K562 (cell line): ENCODE results near the gene MAP3K2. TPM values are rescaled to one million over a fixed set of nuclear protein-coding genes. Genes with fewer than 3 reads are reported as not detected.

Experiments
- EGR1 ChIP-seq: fragments of 450-650 bp; conservative IDR thresholded peaks from 2 replicates; pipeline ENCODE4 v1.6.1; 2017; ENCODE audit warnings: mild to moderate bottlenecking
- EP400 ChIP-seq: fragments of 450-650 bp; IDR thresholded peaks from 2 replicates; pipeline ENCODE4 v1.6.1; 2017; ENCODE audit warnings: antibody characterized with exemption, mild to moderate bottlenecking, moderate library complexity
- HCFC1 ChIP-seq: IDR thresholded peaks from 2 replicates; pipeline ENCODE4 v1.6.1; 2012; ENCODE audit warnings: low read depth, low read length, improper control_type of control experiment
- HMGN3 ChIP-seq: IDR thresholded peaks from 2 replicates; pipeline ENCODE4 v1.6.1; 2011; ENCODE audit warnings: borderline replicate concordance, low read depth, mild to moderate bottlenecking, mixed read lengths, low read length; ENCODE audit not compliant: insufficient read length; ENCODE audit errors: extremely low read depth
- NFE2 ChIP-seq: IDR thresholded peaks from 2 replicates; pipeline ENCODE4 v1.6.1; 2014; ENCODE audit warnings: antibody characterized with exemption, low read depth
- PATZ1 ChIP-seq: fragments of 250-450 bp; sonication (Bioruptor Pico); IDR thresholded peaks from 2 replicates; pipeline ENCODE4 v1.5.0; 2020; ENCODE audit warnings: mild to moderate bottlenecking, borderline replicate concordance
- RBM34 ChIP-seq: fragments of 200-400 bp; formaldehyde crosslinking; IDR thresholded peaks from 2 replicates; pipeline ENCODE4 v1.6.1; 2018; ENCODE audit warnings: low read length, borderline replicate concordance; ENCODE audit not compliant: insufficient read depth
- RFX1 ChIP-seq: fragments of 450-650 bp; IDR thresholded peaks from 2 replicates; pipeline ENCODE4 v1.6.1; 2016; ENCODE audit warnings: mild to moderate bottlenecking, moderate library complexity
- USF1 ChIP-seq: sonication (generic); formaldehyde crosslinking; IDR thresholded peaks from 2 replicates; pipeline ENCODE4 v1.9.0; 2022; ENCODE audit warnings: mild to moderate bottlenecking, missing genetic modification reagents
- ZBTB33 ChIP-seq: sonication (generic); formaldehyde crosslinking; IDR thresholded peaks from 2 replicates; pipeline ENCODE4 v1.8.1; 2023; ENCODE audit warnings: mild to moderate bottlenecking, missing genetic modification reagents
- ZNF24 ChIP-seq: fragments of 450-650 bp; IDR thresholded peaks from 2 replicates; pipeline ENCODE4 v1.6.1; 2016
- ZNF354B ChIP-seq: fragments of 250-450 bp; sonication (Bioruptor Pico); IDR thresholded peaks from 2 replicates; pipeline ENCODE4 v1.4.0; 2020
- polyA plus RNA-seq, 8 experiments: library from polyadenylated mRNA; depleted of rRNA in 4 of 8; stranded (reverse) in 5 of 8; unstranded in 3 of 8; fragments of >200 nt; fragmentation: Nextera tagmentation in 2 of 8; fragmentation: Illumina TruSeq in 1 of 8; extraction: Ambion mirVana in 2 of 8; extraction: Trizol in 1 of 8; gene quantifications; 2 replicates each; pipeline versions ENCODE4 v1.2.1 to v1.2.3, GENCODE V29; 2011 to 2014; ENCODE audit warnings: inconsistent platforms in 1 of 8, missing spikeins in 1 of 8
- total RNA-seq, 7 experiments: library from RNA; depleted of rRNA in 6 of 7; stranded (reverse); fragments of >200 nt in 6 of 7; fragmentation: Illumina TruSeq in 2 of 7; extraction: Trizol in 2 of 7; gene quantifications; 2 replicates each; pipeline versions ENCODE4 v1.2.1 to v1.2.3, GENCODE V29; 2011 to 2021; ENCODE audit warnings: low replicate concordance in 1 of 7
- TF ChIP-seq, protein P1 (sequence below): sonication (generic); formaldehyde crosslinking; IDR thresholded peaks from 2 replicates; pipeline ENCODE4 v1.8.1; 2023; ENCODE audit warnings: missing genetic modification reagents, mild to moderate bottlenecking, borderline replicate concordance
- TF ChIP-seq, protein P2 (sequence below): fragments of 450-650 bp; IDR thresholded peaks from 2 replicates; pipeline ENCODE4 v1.6.1; 2016; ENCODE audit warnings: low read depth, mild to moderate bottlenecking, moderate library complexity
- TF ChIP-seq, protein P3 (sequence below): sonication (generic); formaldehyde crosslinking; IDR thresholded peaks from 2 replicates; pipeline ENCODE4 v1.8.0; 2022; ENCODE audit warnings: mild to moderate bottlenecking, missing genetic modification reagents

The MAP3K2 gene
- total and polyA plus RNA-seq, 9 of the 15 experiments (the other 6 are each of a cell fraction or from before 2014, with no cell fraction given), result 1.2 to 14.2 (median 5.7) TPM

DNA sequence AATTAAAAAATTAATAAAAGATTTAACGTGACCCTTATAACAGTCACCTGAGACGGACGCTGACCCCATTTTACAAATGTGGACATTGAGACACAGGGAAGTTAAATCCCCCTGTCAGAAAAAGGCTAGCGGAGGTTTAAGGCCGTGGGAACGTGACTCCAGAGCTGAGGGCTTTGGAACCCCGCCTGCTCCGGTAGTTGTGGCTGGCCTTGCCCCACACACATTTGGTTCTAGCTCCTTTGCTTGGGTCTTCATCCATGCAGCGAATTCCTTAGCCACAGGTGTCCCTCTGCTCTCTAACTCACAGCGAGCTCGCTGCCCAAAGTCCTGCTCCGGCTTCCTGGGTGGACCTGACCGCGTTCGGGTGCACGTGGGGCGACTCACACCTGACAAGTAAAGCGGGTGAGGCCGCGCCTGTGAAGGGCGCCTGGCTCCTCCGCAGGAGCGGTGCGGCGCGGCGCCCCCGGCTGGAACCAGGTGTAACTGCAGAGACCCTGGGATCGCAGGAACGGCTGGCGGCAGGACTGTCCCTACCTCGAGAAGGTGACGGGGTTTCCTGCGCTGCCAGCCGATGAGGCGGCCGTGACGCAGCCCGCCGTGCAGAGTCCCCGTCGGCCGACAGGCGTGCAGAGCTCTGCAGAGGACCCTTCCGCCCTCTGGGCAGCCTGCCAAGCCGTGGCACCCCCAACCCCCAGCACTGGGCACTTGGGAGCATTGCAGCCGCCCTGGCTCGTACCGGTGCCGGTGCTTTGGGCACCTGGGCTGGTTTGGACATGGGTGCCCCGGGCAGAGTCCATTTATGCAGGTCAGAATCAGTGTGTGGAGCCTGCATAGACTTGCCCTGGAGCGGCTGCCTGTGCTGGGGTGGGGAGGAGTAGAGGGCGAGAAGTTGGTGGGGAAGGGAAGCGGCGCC lies 28.1 kb upstream of the MAP3K2 start (continued):
- TF ChIP-seq, protein P1, sequence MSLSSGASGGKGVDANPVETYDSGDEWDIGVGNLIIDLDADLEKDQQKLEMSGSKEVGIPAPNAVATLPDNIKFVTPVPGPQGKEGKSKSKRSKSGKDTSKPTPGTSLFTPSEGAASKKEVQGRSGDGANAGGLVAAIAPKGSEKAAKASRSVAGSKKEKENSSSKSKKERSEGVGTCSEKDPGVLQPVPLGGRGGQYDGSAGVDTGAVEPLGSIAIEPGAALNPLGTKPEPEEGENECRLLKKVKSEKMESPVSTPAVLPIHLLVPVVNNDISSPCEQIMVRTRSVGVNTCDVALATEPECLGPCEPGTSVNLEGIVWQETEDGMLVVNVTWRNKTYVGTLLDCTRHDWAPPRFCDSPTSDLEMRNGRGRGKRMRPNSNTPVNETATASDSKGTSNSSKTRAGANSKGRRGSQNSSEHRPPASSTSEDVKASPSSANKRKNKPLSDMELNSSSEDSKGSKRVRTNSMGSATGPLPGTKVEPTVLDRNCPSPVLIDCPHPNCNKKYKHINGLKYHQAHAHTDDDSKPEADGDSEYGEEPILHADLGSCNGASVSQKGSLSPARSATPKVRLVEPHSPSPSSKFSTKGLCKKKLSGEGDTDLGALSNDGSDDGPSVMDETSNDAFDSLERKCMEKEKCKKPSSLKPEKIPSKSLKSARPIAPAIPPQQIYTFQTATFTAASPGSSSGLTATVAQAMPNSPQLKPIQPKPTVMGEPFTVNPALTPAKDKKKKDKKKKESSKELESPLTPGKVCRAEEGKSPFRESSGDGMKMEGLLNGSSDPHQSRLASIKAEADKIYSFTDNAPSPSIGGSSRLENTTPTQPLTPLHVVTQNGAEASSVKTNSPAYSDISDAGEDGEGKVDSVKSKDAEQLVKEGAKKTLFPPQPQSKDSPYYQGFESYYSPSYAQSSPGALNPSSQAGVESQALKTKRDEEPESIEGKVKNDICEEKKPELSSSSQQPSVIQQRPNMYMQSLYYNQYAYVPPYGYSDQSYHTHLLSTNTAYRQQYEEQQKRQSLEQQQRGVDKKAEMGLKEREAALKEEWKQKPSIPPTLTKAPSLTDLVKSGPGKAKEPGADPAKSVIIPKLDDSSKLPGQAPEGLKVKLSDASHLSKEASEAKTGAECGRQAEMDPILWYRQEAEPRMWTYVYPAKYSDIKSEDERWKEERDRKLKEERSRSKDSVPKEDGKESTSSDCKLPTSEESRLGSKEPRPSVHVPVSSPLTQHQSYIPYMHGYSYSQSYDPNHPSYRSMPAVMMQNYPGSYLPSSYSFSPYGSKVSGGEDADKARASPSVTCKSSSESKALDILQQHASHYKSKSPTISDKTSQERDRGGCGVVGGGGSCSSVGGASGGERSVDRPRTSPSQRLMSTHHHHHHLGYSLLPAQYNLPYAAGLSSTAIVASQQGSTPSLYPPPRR (CRISPR knock-in tag), result no peak
- no peak for TF ChIP-seq EGR1
- TF ChIP-seq RFX1, result no peak
- no peak for TF ChIP-seq ZNF354B (CRISPR knock-in tag)
- TF ChIP-seq EP400, result peak; percentile 18; the same call in 1 of the 2 replicates
- TF ChIP-seq, protein P2, sequence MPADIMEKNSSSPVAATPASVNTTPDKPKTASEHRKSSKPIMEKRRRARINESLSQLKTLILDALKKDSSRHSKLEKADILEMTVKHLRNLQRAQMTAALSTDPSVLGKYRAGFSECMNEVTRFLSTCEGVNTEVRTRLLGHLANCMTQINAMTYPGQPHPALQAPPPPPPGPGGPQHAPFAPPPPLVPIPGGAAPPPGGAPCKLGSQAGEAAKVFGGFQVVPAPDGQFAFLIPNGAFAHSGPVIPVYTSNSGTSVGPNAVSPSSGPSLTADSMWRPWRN, result no peak
- TF ChIP-seq ZBTB33 (CRISPR knock-in tag), result peak; percentile 96
- peak; percentile 83 for TF ChIP-seq USF1 (CRISPR knock-in tag)
- peak; percentile 65 for TF ChIP-seq HMGN3
- TF ChIP-seq, protein P3, sequence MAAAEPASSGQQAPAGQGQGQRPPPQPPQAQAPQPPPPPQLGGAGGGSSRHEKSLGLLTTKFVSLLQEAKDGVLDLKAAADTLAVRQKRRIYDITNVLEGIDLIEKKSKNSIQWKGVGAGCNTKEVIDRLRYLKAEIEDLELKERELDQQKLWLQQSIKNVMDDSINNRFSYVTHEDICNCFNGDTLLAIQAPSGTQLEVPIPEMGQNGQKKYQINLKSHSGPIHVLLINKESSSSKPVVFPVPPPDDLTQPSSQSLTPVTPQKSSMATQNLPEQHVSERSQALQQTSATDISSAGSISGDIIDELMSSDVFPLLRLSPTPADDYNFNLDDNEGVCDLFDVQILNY, result no peak
- no peak for TF ChIP-seq PATZ1 (CRISPR knock-in tag)
- TF ChIP-seq HCFC1, result no peak
- 0 out of 2 replicates have a peak, but pooled peaks have one; percentile 12 for TF ChIP-seq NFE2
- peak; percentile 43; the same call in 1 of the 2 replicates for TF ChIP-seq ZNF24
- TF ChIP-seq RBM34, result no peak
